Gastroesophageal sphincter (tissue), 4 donors: ENCODE measurements around the gene ABCE1. TPM values are rescaled to one million over a fixed set of nuclear protein-coding genes. Genes with fewer than 3 reads are reported as not detected.
A peak's percentile ranks its signal among the peaks of the same experiment; 100 is the strongest.

Experiments used
- ATAC-seq: fragments of 150-250 bp; one replicate; pipeline ENCODE4 v1.9.1; 2016; ENCODE audit warnings: mild to moderate bottlenecking, moderate library complexity
- H3K27ac ChIP-seq, 4 donors: fragments of 200-600 bp; sonication (generic) in 3 of 4; 1 replicate in 3 of 4; 2 replicates in 1 of 4; pipeline ENCODE4 v1.5.1; 2016 to 2019
- H3K27me3 ChIP-seq: fragments of 200-600 bp; sonication (generic); one replicate; pipeline ENCODE4 v1.5.1; 2019
- H3K36me3 ChIP-seq, 2 donors: fragments of 200-600 bp; sonication (generic); one replicate each; pipeline ENCODE4 v1.5.1; 2019; ENCODE audit warnings: control low read depth in 1 of 2
- H3K4me1 ChIP-seq, 3 donors: fragments of 200-600 bp; sonication (generic); 1 replicate in 2 of 3; 2 replicates in 1 of 3; pipeline ENCODE4 v1.5.1; 2016 to 2019; ENCODE audit warnings: control low read depth in 2 of 3
- H3K4me3 ChIP-seq, 2 donors: fragments of 200-600 bp; sonication (generic); one replicate each; pipeline ENCODE4 v1.5.1; 2019; ENCODE audit warnings: mild to moderate bottlenecking in 1 of 2, moderate library complexity in 1 of 2
- H3K9me3 ChIP-seq, 3 donors: fragments of 200-600 bp; sonication (generic); one replicate each; pipeline ENCODE4 v1.5.1; 2017 to 2019; ENCODE audit warnings: control low read depth in 2 of 3
- CTCF ChIP-seq, 4 experiments: fragments of 200-600 bp in 2 of 4; fragments of 450-650 bp in 2 of 4; sonication (generic) in 1 of 4; IDR thresholded peaks; one replicate each; pipeline ENCODE4 v1.5.1; 2017 to 2019; ENCODE audit warnings: antibody characterized with exemption in 4 of 4, mild to moderate bottlenecking in 2 of 4, moderate library complexity in 2 of 4
- EP300 ChIP-seq: sonication (generic); formaldehyde crosslinking; IDR thresholded peaks from one replicate; pipeline ENCODE4 v1.6.1; 2017; ENCODE audit warnings: antibody characterized with exemption, mild to moderate bottlenecking
- POLR2A ChIP-seq, 2 donors: fragments of 450-650 bp; IDR thresholded peaks; one replicate each; pipeline ENCODE4 v1.6.1; 2017; ENCODE audit warnings: antibody characterized with exemption in 2 of 2, mild to moderate bottlenecking in 2 of 2, moderate library complexity in 1 of 2
- POLR2AphosphoS5 ChIP-seq: sonication (generic); formaldehyde crosslinking; IDR thresholded peaks from one replicate; pipeline ENCODE4 v1.6.1; 2017; ENCODE audit warnings: antibody characterized with exemption
- WGBS, 2 donors: methylation state at CpG; one replicate each; pipeline ENCODE4 v1.1.5; 2018; ENCODE audit warnings: low coverage in 1 of 2; 5-methylcytosine and 5-hydroxymethylcytosine counted together
- total RNA-seq, 4 donors: library from RNA; depleted of rRNA; stranded (reverse); fragments of >200 nt; gene quantifications; one replicate each; pipeline ENCODE4 v1.1.0, GENCODE V29; 2016

ABCE1 gene
- total RNA-seq = 10 to 100 TPM; 32.4 to 74.9 (median 43.7) TPM

DNA sequence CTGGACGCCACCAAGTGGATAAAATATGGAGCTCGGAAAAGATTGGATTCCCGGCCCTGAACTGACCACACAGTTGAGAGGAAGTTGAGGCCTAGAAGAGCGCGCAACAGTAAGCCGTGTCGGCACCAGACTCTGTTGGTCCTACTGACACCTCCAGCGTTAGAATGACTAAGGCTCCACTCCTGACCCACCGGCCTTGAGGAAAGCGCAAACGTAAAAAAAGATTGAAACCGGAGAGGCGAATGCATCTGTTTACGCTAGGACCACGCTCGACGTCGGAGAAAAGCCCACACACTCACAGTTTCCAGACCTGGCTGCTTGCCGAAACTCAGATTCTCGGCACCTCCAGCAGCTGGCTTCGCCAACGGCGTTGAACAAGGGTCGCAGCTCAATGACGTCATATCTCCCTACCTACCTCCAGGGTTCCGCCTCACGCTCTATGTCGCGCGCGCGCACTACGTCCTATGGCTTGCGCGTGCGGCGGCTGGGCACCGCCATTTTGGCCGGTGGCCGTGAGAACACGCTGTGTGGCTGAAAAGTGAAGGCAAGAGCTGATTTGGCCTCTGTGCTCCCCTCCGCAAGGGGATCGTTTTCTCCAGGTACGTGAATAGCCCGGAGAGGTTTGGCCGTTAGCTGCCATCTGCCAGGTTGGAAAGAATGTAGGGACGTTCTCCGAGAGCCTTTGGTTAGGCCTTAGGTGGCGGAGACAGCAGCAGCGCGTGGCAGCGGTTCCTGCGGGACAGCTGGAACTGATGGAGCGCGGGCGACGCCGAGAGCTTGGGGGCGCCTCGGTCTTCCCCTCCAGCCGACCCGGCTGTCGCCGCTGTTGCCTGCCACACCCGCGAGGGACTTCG, at the start of gene ABCE1, which contains the start of gene ANAPC10:
TSS of gene ABCE1 (plus strand) at position 491 of the 854 bp plus-strand sequence. CDS start 6,102 bp downstream, outside the sequence.
TSS of gene ANAPC10 (minus strand) at position 376 of the 854 bp plus-strand sequence. CDS start 2,097 bp downstream, outside the sequence.
- H3K4me1 ChIP-seq = peaks cover 11 to 63% (median 19%) of the 10 kb centered on the region in 3 donors
- WGBS, 2 donors = 0 to 1% methylated on average over 5 to 19 of the region's 67 CpGs
- ATAC-seq = peak; percentile 99
- TF ChIP-seq CTCF (IDR thresholded peaks at IDR 0.05) = peak in 2 of 4 experiments; percentile 32 to 44
- TF ChIP-seq EP300 = no peak
- peak; percentile 84 for TF ChIP-seq POLR2AphosphoS5
- TF ChIP-seq POLR2A (IDR thresholded peaks at IDR 0.05) = peak; percentile 56
- H3K27ac ChIP-seq = peak within 1 kb of the TSS; percentile 90 to 93 (median 92)
- H3K36me3 ChIP-seq = peaks cover 0 to 26% of the 10 kb centered on the region in 2 donors
- H3K9me3 ChIP-seq = peaks cover 0 to 11% (median 0%) of the 10 kb centered on the region in 3 donors
- H3K4me3 ChIP-seq = peak within 1 kb of the TSS; percentile 76 to 92
- H3K27me3 ChIP-seq = no peaks in the 10 kb centered on the region

DNA sequence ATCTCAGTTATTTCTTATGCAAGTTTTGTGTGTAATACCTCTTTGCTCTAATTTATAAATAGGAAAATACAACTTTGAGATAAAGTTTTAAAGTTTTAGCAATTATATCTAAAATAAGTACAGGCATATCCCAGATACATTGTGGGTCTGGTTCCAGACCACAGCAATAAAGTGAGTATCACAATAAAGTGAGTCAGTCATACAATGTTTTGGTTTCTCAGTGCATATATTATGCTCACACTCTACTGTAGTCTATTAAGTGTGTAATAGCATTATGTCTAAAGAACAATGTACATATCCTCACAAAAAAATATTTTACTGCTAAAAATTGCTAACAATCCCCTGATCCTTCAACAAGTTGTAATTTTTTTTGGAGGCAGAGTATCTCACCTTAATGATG, 49.3 kb upstream of the ABCE1 start:
- Histone ChIP-seq H3K4me1 (no peaks in the 10 kb centered on the region), H3K27ac (no peak overlapping the region), H3K27me3 (no peaks in the 10 kb centered on the region), H3K4me3 (no peak overlapping the region), H3K36me3 (peaks cover 0 to 5% of the 10 kb centered on the region in 2 donors), H3K9me3 (no peaks in the 10 kb centered on the region)
- TF ChIP-seq CTCF (IDR thresholded peaks at IDR 0.05) (no peak), POLR2A (IDR thresholded peaks at IDR 0.05) (no peak), EP300 (no peak), POLR2AphosphoS5 (no peak)
- no peak for ATAC-seq

- Histone ChIP-seq H3K36me3 (peaks cover 0 to 5% of the 10 kb centered on the region in 2 donors), H3K4me3 (no peak overlapping the region), H3K27ac (no peak overlapping the region), H3K27me3 (no peaks in the 10 kb centered on the region), H3K4me1 (no peaks in the 10 kb centered on the region), H3K9me3 (no peaks in the 10 kb centered on the region)
- 86 to 91% methylated on average over 1 of the region's 1 CpG for WGBS, 2 donors
- TF ChIP-seq EP300 = no peak
- TF ChIP-seq CTCF (IDR thresholded peaks at IDR 0.05) = no peak
- no peak for TF ChIP-seq POLR2AphosphoS5
- TF ChIP-seq POLR2A (IDR thresholded peaks at IDR 0.05) = no peak
- no peak for ATAC-seq
Observed at GRCh38 chr4:145049241-145049640, 48.9 kb upstream of the ABCE1 start.

DNA sequence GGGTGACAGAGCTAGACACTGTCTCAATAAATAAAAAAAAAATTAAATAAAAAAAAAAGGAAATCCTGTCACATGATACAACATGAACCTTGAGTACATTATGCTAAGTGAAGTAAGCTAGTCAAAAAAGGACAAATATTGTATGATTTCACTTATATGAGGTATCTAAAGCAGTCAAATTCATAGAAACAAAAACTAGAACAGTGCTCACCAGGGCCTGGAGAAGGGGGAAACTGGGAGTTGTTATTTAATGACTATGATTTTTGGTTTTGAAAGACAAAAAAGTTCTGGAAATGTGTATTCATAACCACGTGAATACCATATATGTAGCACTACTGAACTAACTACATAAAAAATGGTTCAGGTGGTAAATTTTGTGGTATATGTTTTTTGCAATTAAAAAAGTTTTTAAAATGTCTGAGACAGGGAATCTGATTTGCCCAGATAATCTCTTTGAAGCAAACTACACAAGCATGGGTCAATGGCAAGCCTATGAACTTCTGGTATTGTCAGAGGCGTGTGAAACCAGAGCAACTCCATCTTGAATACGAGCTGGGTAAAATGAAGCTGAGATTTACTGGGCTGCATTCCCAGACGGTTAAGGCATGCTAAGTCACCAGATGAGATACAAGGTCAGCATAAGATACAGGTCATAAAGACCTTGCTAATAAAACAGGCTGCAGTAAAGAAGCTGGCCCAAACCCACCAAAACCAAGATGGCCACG, 42.4 kb upstream of the ABCE1 start:
- TF ChIP-seq CTCF (IDR thresholded peaks at IDR 0.05) (no peak), POLR2AphosphoS5 (no peak), EP300 (no peak), POLR2A (IDR thresholded peaks at IDR 0.05) (no peak)
- Histone ChIP-seq H3K36me3 (no peaks in the 10 kb centered on the region), H3K27ac (no peak overlapping the region), H3K4me1 (no peaks in the 10 kb centered on the region), H3K27me3 (no peaks in the 10 kb centered on the region), H3K9me3 (no peaks in the 10 kb centered on the region), H3K4me3 (no peak overlapping the region)
- ATAC-seq = no peak
- WGBS, 2 donors = 91 to 92% methylated on average over 5 of the region's 5 CpGs
